ENCODE results near the gene MAPKAPK3. TPM values are rescaled to one million over a fixed set of nuclear protein-coding genes. Genes with fewer than 3 reads are reported as not detected.

MAPKAPK3 gene
- total and polyA plus RNA-seq, 5 donors from 2014 or later: 42.9 to 52.9 (median 48.9) TPM

- Mint-ChIP-seq H3K9me3 (peaks cover 0 to 3% (median 0%) of the 10 kb centered on the region in 7 donors), H3K4me1 (peaks cover 16 to 73% (median 40%) of the 10 kb centered on the region in 4 donors), H3K27ac (peak within 1 kb of the TSS; percentile 97 to 99 (median 97)), H3K27me3 (no peaks in the 10 kb centered on the region), H3K4me3 (peak within 1 kb of the TSS; percentile 89 to 97 (median 96)), H3K36me3 (peaks cover 18% of the 10 kb centered on the region)
- Histone ChIP-seq H3K27ac (ENCODE audit: insufficient read depth, low read length, poor library complexity, severe bottlenecking) (peak within 1 kb of the TSS; percentile 97), H3K4me3 (ENCODE audit: low read depth, low read length) (peak within 1 kb of the TSS; percentile 87), H3K27me3 (ENCODE audit: control insufficient read depth, insufficient read depth, low read length) (no peaks in the 10 kb centered on the region), H3K36me3 (ENCODE audit: control insufficient read depth, insufficient read depth, low read length) (peaks cover 20% of the 10 kb centered on the region), H3K9me3 (ENCODE audit: control insufficient read depth in 2 of 2, low read length in 2 of 2) (no peaks in the 10 kb centered on the region), H3K4me1 (ENCODE audit: control insufficient read depth, insufficient read depth, low read length, poor library complexity, severe bottlenecking) (peaks cover 85% of the 10 kb centered on the region)
- ATAC-seq (ENCODE audit: low read depth in 2 of 2) (peak; percentile 70 to 74), DNase-seq (peak; percentile 89 to 100 (median 90))
These were observed 5.3 kb upstream of the MAPKAPK3 start, which contains the start of gene CISH for GRCh38 chr3:50611464-50612233. Gene CISH (minus strand): TSS chr3:50611774. CDS start chr3:50611650, 124 bp downstream.

DNA sequence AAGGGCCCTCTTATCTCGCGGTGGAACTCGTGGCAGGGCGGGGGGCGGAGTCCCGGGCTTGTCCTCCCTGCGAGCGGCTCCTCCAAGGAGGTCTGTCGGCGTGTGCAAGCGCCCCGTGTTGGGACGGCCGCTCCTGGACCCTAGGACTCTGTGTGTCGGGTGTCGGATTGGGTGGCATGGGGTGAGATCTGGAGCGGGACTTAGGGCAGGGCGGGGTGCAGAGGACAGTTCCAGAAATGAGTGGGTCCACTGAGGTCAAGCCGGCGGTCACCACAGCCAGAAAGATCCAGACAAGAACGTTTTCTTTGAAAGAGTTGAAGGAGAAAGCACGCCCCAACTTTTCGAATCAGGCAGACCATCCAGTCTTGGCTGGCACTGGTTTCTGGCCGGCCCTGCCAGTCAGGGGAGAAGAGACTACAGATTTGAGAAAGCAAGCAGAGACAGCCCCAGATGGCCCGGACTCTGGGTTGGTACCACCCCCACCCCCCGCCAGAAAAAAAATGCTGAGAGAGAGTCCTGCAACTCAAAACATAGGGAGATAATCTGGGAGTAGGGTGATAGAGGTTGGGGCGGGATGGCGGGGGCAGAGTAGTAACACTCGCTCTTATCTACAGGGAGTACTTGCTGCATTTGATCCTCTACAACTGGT, 4.6 kb upstream of the MAPKAPK3 start:
- H3K36me3 Mint-ChIP-seq: peaks cover 15% of the 10 kb centered on the region
- no peaks in the 10 kb centered on the region for H3K27me3 ChIP-seq (ENCODE audit: control insufficient read depth, insufficient read depth, low read length)
- H3K9me3 Mint-ChIP-seq: peaks cover 0 to 3% (median 0%) of the 10 kb centered on the region in 7 donors
- H3K27ac ChIP-seq (ENCODE audit: insufficient read depth, low read length, poor library complexity, severe bottlenecking): peak overlapping the region; percentile 97
- peak in 1 of 3 donors; percentile 46 for DNase-seq
- no peaks in the 10 kb centered on the region for H3K27me3 Mint-ChIP-seq
- H3K4me1 Mint-ChIP-seq: peaks cover 15 to 68% (median 36%) of the 10 kb centered on the region in 4 donors
- H3K4me3 ChIP-seq (ENCODE audit: low read depth, low read length): peak overlapping the region; percentile 63
- ATAC-seq (ENCODE audit: low read depth in 2 of 2): no peak
- peak overlapping the region; percentile 89 to 97 (median 96) for H3K4me3 Mint-ChIP-seq
- no peaks in the 10 kb centered on the region for H3K9me3 ChIP-seq (ENCODE audit: control insufficient read depth in 2 of 2, low read length in 2 of 2)
- H3K27ac Mint-ChIP-seq: peak overlapping the region; percentile 97 to 99 (median 97)
- peaks cover 78% of the 10 kb centered on the region for H3K4me1 ChIP-seq (ENCODE audit: control insufficient read depth, insufficient read depth, low read length, poor library complexity, severe bottlenecking)
- peaks cover 14% of the 10 kb centered on the region for H3K36me3 ChIP-seq (ENCODE audit: control insufficient read depth, insufficient read depth, low read length)

DNA sequence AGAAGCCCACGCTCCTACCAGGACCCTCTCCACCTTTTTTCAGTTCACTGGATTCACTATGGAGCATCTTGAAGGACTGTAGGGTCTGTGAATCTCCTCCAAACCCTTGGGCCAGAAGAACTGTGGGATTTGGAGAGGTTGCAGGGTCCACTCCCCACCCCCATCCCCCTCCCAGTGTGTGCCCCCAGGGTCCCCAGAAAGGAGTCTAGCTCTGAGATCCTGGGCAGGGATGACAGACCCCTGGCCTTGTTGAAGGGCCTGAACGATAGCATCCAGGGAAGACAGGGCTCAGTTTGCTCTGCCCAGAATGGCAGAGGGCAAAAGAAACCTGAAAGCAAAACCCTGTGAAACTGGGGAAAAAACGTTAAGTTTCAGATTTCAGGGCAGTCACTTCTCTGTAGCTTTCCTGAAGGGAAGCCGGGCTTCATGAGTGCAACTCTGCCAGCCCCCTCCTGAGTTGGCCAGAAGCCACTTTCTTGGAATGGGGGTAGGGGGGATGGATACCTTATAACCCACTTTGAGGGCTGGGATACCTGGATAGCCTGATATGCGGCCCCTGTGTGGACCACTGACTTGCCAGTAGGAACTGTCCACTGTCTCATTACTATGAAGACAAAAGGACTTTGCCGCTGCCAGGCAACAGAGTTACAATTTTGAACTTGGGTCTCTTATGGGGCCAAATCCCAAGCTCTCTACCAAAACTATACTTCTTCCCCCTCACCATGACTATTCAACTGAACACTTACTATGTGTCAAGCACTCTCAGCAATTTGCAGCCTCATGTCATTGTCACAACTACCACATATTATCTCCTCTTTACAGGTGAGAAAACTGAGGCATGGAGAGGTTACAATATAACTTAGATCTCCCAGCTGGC, 3.7 kb upstream of the MAPKAPK3 start:
- no peak for ATAC-seq (ENCODE audit: low read depth in 2 of 2)
- Mint-ChIP-seq H3K27me3 (no peaks in the 10 kb centered on the region), H3K36me3 (peaks cover 7% of the 10 kb centered on the region), H3K4me1 (peaks cover 15 to 65% (median 33%) of the 10 kb centered on the region in 4 donors), H3K9me3 (peaks cover 0 to 3% (median 0%) of the 10 kb centered on the region in 7 donors), H3K4me3 (peak overlapping the region; percentile 89 to 97 (median 96)), H3K27ac (peak overlapping the region; percentile 97 to 99 (median 97))
- Histone ChIP-seq H3K4me1 (ENCODE audit: control insufficient read depth, insufficient read depth, low read length, poor library complexity, severe bottlenecking) (peaks cover 77% of the 10 kb centered on the region), H3K9me3 (ENCODE audit: control insufficient read depth in 2 of 2, low read length in 2 of 2) (no peaks in the 10 kb centered on the region), H3K36me3 (ENCODE audit: control insufficient read depth, insufficient read depth, low read length) (peaks cover 7% of the 10 kb centered on the region), H3K4me3 (ENCODE audit: low read depth, low read length) (peak overlapping the region; percentile 63), H3K27ac (ENCODE audit: insufficient read depth, low read length, poor library complexity, severe bottlenecking) (peak overlapping the region; percentile 97), H3K27me3 (ENCODE audit: control insufficient read depth, insufficient read depth, low read length) (no peaks in the 10 kb centered on the region)
- DNase-seq: peak in 1 of 3 donors; percentile 72

- Histone ChIP-seq H3K4me1 (ENCODE audit: control insufficient read depth, insufficient read depth, low read length, poor library complexity, severe bottlenecking) (peaks cover 77% of the 10 kb centered on the region), H3K27me3 (ENCODE audit: control insufficient read depth, insufficient read depth, low read length) (no peaks in the 10 kb centered on the region), H3K27ac (ENCODE audit: insufficient read depth, low read length, poor library complexity, severe bottlenecking) (no peak overlapping the region), H3K4me3 (ENCODE audit: low read depth, low read length) (no peak overlapping the region), H3K9me3 (ENCODE audit: control insufficient read depth in 2 of 2, low read length in 2 of 2) (no peaks in the 10 kb centered on the region), H3K36me3 (ENCODE audit: control insufficient read depth, insufficient read depth, low read length) (no peaks in the 10 kb centered on the region)
- ATAC-seq (ENCODE audit: low read depth in 2 of 2) (no peak), DNase-seq (no peak)
- H3K36me3 Mint-ChIP-seq: no peaks in the 10 kb centered on the region
- peaks cover 10 to 67% (median 40%) of the 10 kb centered on the region in 4 donors for H3K4me1 Mint-ChIP-seq
- peaks cover 0 to 3% (median 0%) of the 10 kb centered on the region in 7 donors for H3K9me3 Mint-ChIP-seq
- no peak overlapping the region for H3K27ac Mint-ChIP-seq
- peak overlapping the region in 1 of 4 donors; percentile 89 for H3K4me3 Mint-ChIP-seq
- no peaks in the 10 kb centered on the region for H3K27me3 Mint-ChIP-seq
These were observed 1.8 kb upstream of the MAPKAPK3 start for GRCh38 chr3:50615190-50615589.

GRCh38 chr3:50616003-50616769, 765 bp upstream of the MAPKAPK3 start:
- Histone ChIP-seq H3K4me1 (ENCODE audit: control insufficient read depth, insufficient read depth, low read length, poor library complexity, severe bottlenecking) (peaks cover 79% of the 10 kb centered on the region), H3K27ac (ENCODE audit: insufficient read depth, low read length, poor library complexity, severe bottlenecking) (peak overlapping the region; percentile 77), H3K27me3 (ENCODE audit: control insufficient read depth, insufficient read depth, low read length) (no peaks in the 10 kb centered on the region), H3K9me3 (ENCODE audit: control insufficient read depth in 2 of 2, low read length in 2 of 2) (no peaks in the 10 kb centered on the region), H3K4me3 (ENCODE audit: low read depth, low read length) (peak overlapping the region; percentile 90), H3K36me3 (ENCODE audit: control insufficient read depth, insufficient read depth, low read length) (no peaks in the 10 kb centered on the region)
- no peaks in the 10 kb centered on the region for H3K27me3 Mint-ChIP-seq
- peak overlapping the region; percentile 91 to 95 (median 94) for H3K27ac Mint-ChIP-seq
- H3K9me3 Mint-ChIP-seq: peaks cover 0 to 3% (median 0%) of the 10 kb centered on the region in 7 donors
- peak overlapping the region; percentile 85 to 94 (median 90) for H3K4me3 Mint-ChIP-seq
- H3K4me1 Mint-ChIP-seq: peaks cover 10 to 75% (median 49%) of the 10 kb centered on the region in 4 donors
- DNase-seq (peak; percentile 79 to 90 (median 80)), ATAC-seq (ENCODE audit: low read depth in 2 of 2) (peak; percentile 14 to 17)
- H3K36me3 Mint-ChIP-seq: no peaks in the 10 kb centered on the region

GRCh38 chr3:50616770-50617095, 218 bp upstream of the MAPKAPK3 start:
- peaks cover 0 to 3% (median 0%) of the 10 kb centered on the region in 7 donors for H3K9me3 Mint-ChIP-seq
- peaks cover 10 to 77% (median 49%) of the 10 kb centered on the region in 4 donors for H3K4me1 Mint-ChIP-seq
- no peaks in the 10 kb centered on the region for H3K27me3 Mint-ChIP-seq
- peak overlapping the region; percentile 85 to 94 (median 90) for H3K4me3 Mint-ChIP-seq
- ATAC-seq (ENCODE audit: low read depth in 2 of 2) (peak; percentile 59 to 63), DNase-seq (peak; percentile 94 to 96 (median 94))
- peak overlapping the region; percentile 91 to 95 (median 94) for H3K27ac Mint-ChIP-seq
- H3K27me3 ChIP-seq (ENCODE audit: control insufficient read depth, insufficient read depth, low read length): no peaks in the 10 kb centered on the region
- no peaks in the 10 kb centered on the region for H3K36me3 Mint-ChIP-seq
- H3K4me1 ChIP-seq (ENCODE audit: control insufficient read depth, insufficient read depth, low read length, poor library complexity, severe bottlenecking): peaks cover 80% of the 10 kb centered on the region
- H3K36me3 ChIP-seq (ENCODE audit: control insufficient read depth, insufficient read depth, low read length): peaks cover 2% of the 10 kb centered on the region
- no peaks in the 10 kb centered on the region for H3K9me3 ChIP-seq (ENCODE audit: control insufficient read depth in 2 of 2, low read length in 2 of 2)
- peak overlapping the region; percentile 90 for H3K4me3 ChIP-seq (ENCODE audit: low read depth, low read length)
- H3K27ac ChIP-seq (ENCODE audit: insufficient read depth, low read length, poor library complexity, severe bottlenecking): peak overlapping the region; percentile 88
